ENCODE data around the gene DUSP14. TPM values are rescaled to one million over a fixed set of nuclear protein-coding genes. Genes with fewer than 3 reads are reported as not detected.
"Not testable (repeated sequence)": the region's sequence is repeated elsewhere in the genome, so short reads cannot be mapped to it uniquely, and the experiment has no call there.

The DUSP14 gene
- polyA plus RNA-seq, 4 donors: 1.6 to 4.8 (median 3.2) TPM

GRCh38 chr17:37502009-37502936, 12.6 kb downstream of the DUSP14 start:
- WGBS, 3 donors: 83 to 93% (median 84%) methylated on average over 10 of the region's 10 CpGs

GRCh38 chr17:37503148-37503547, 13.5 kb downstream of the DUSP14 start:
- no peaks in the 10 kb centered on the region for H3K4me1 ChIP-seq (ENCODE audit: control insufficient read depth in 3 of 3, insufficient read depth in 2 of 3, low read depth in 1 of 3, low read length in 2 of 3)
- no peak for FAIRE-seq
- H3K27me3 ChIP-seq (ENCODE audit: control insufficient read depth in 3 of 3, insufficient read depth in 3 of 3, low read length in 3 of 3): no peaks in the 10 kb centered on the region

More at GRCh38 chr17:37502009-37502936, 12.6 kb downstream of the DUSP14 start:
- no peak for DNase-seq
- Histone ChIP-seq H3K4me1 (ENCODE audit: control insufficient read depth in 3 of 3, insufficient read depth in 2 of 3, low read depth in 1 of 3, low read length in 2 of 3) (no peaks in the 10 kb centered on the region), H3K4me3 (ENCODE audit: low read depth in 1 of 3, low read length in 3 of 3) (no peak overlapping the region), H3K27ac (ENCODE audit: low read depth in 1 of 3, low read length in 2 of 3) (no peak overlapping the region), H3K27me3 (ENCODE audit: control insufficient read depth in 3 of 3, insufficient read depth in 3 of 3, low read length in 3 of 3) (no peaks in the 10 kb centered on the region), H3K36me3 (ENCODE audit: control insufficient read depth in 3 of 3, insufficient read depth in 2 of 3, low read depth in 1 of 3, low read length in 3 of 3) (no peaks in the 10 kb centered on the region), H3K9me3 (ENCODE audit: control insufficient read depth in 2 of 2, insufficient read depth in 1 of 2, low read depth in 1 of 2, low read length in 1 of 2) (no peaks in the 10 kb centered on the region)
- no peak for FAIRE-seq

GRCh38 chr17:37505333-37505732, 15.6 kb downstream of the DUSP14 start:
- WGBS, 3 donors: 79 to 91% (median 89%) methylated on average over 3 of the region's 3 CpGs
- FAIRE-seq (no peak), DNase-seq (no peak)
- Histone ChIP-seq H3K9me3 (ENCODE audit: control insufficient read depth in 2 of 2, insufficient read depth in 1 of 2, low read depth in 1 of 2, low read length in 1 of 2) (no peaks in the 10 kb centered on the region), H3K4me3 (ENCODE audit: low read depth in 1 of 3, low read length in 3 of 3) (no peak overlapping the region), H3K27ac (ENCODE audit: low read depth in 1 of 3, low read length in 2 of 3) (no peak overlapping the region), H3K36me3 (ENCODE audit: control insufficient read depth in 3 of 3, insufficient read depth in 2 of 3, low read depth in 1 of 3, low read length in 3 of 3) (peaks cover 0 to 9% (median 0%) of the 10 kb centered on the region in 3 donors), H3K4me1 (ENCODE audit: control insufficient read depth in 3 of 3, insufficient read depth in 2 of 3, low read depth in 1 of 3, low read length in 2 of 3) (no peaks in the 10 kb centered on the region), H3K27me3 (ENCODE audit: control insufficient read depth in 3 of 3, insufficient read depth in 3 of 3, low read length in 3 of 3) (no peaks in the 10 kb centered on the region)

More at GRCh38 chr17:37503148-37503547, 13.5 kb downstream of the DUSP14 start:
- H3K9me3 ChIP-seq (ENCODE audit: control insufficient read depth in 2 of 2, insufficient read depth in 1 of 2, low read depth in 1 of 2, low read length in 1 of 2): no peaks in the 10 kb centered on the region
- H3K4me3 ChIP-seq (ENCODE audit: low read depth in 1 of 3, low read length in 3 of 3): no peak overlapping the region
- H3K27ac ChIP-seq (ENCODE audit: low read depth in 1 of 3, low read length in 2 of 3): no peak overlapping the region
- WGBS, 3 donors: 92 to 94% (median 93%) methylated on average over 6 of the region's 6 CpGs
- peaks cover 0 to 3% (median 0%) of the 10 kb centered on the region in 3 donors for H3K36me3 ChIP-seq (ENCODE audit: control insufficient read depth in 3 of 3, insufficient read depth in 2 of 3, low read depth in 1 of 3, low read length in 3 of 3)
- no peak for DNase-seq

GRCh38 chr17:37506678-37507077, 17.0 kb downstream of the DUSP14 start:
- DNase-seq: peak in 1 of 2 donors; percentile 18
- Histone ChIP-seq H3K9me3 (ENCODE audit: control insufficient read depth in 2 of 2, insufficient read depth in 1 of 2, low read depth in 1 of 2, low read length in 1 of 2) (no peaks in the 10 kb centered on the region), H3K36me3 (ENCODE audit: control insufficient read depth in 3 of 3, insufficient read depth in 2 of 3, low read depth in 1 of 3, low read length in 3 of 3) (peaks cover 0 to 12% (median 0%) of the 10 kb centered on the region in 3 donors), H3K4me1 (ENCODE audit: control insufficient read depth in 3 of 3, insufficient read depth in 2 of 3, low read depth in 1 of 3, low read length in 2 of 3) (no peaks in the 10 kb centered on the region), H3K27me3 (ENCODE audit: control insufficient read depth in 3 of 3, insufficient read depth in 3 of 3, low read length in 3 of 3) (no peaks in the 10 kb centered on the region), H3K27ac (ENCODE audit: low read depth in 1 of 3, low read length in 2 of 3) (no peak overlapping the region), H3K4me3 (ENCODE audit: low read depth in 1 of 3, low read length in 3 of 3) (no peak overlapping the region)
- no peak for FAIRE-seq
- WGBS, 3 donors: 67 to 71% (median 68%) methylated on average over 10 of the region's 10 CpGs

GRCh38 chr17:37507111-37507510, 17.4 kb downstream of the DUSP14 start:
- 89 to 92% (median 90%) methylated on average over 9 of the region's 9 CpGs for WGBS, 3 donors
- FAIRE-seq: no peak

GRCh38 chr17:37510056-37510455, 20.4 kb downstream of the DUSP14 start:
- H3K36me3 ChIP-seq (ENCODE audit: control insufficient read depth in 3 of 3, insufficient read depth in 2 of 3, low read depth in 1 of 3, low read length in 3 of 3): peaks cover 0 to 30% (median 1%) of the 10 kb centered on the region in 3 donors
- H3K9me3 ChIP-seq (ENCODE audit: control insufficient read depth in 2 of 2, insufficient read depth in 1 of 2, low read depth in 1 of 2, low read length in 1 of 2): no peaks in the 10 kb centered on the region
- no peak for FAIRE-seq
- no peaks in the 10 kb centered on the region for H3K4me1 ChIP-seq (ENCODE audit: control insufficient read depth in 3 of 3, insufficient read depth in 2 of 3, low read depth in 1 of 3, low read length in 2 of 3)
- DNase-seq: no peak
- 94 to 95% (median 95%) methylated on average over 17 of the region's 17 CpGs for WGBS, 3 donors
- H3K4me3 ChIP-seq (ENCODE audit: low read depth in 1 of 3, low read length in 3 of 3): no peak overlapping the region
- H3K27ac ChIP-seq (ENCODE audit: low read depth in 1 of 3, low read length in 2 of 3): no peak overlapping the region
- H3K27me3 ChIP-seq (ENCODE audit: control insufficient read depth in 3 of 3, insufficient read depth in 3 of 3, low read length in 3 of 3): no peaks in the 10 kb centered on the region

More at GRCh38 chr17:37507111-37507510, 17.4 kb downstream of the DUSP14 start:
- H3K27me3 ChIP-seq (ENCODE audit: control insufficient read depth in 3 of 3, insufficient read depth in 3 of 3, low read length in 3 of 3): no peaks in the 10 kb centered on the region
- H3K27ac ChIP-seq (ENCODE audit: low read depth in 1 of 3, low read length in 2 of 3): no peak overlapping the region
- peaks cover 0 to 13% (median 0%) of the 10 kb centered on the region in 3 donors for H3K36me3 ChIP-seq (ENCODE audit: control insufficient read depth in 3 of 3, insufficient read depth in 2 of 3, low read depth in 1 of 3, low read length in 3 of 3)
- H3K4me1 ChIP-seq (ENCODE audit: control insufficient read depth in 3 of 3, insufficient read depth in 2 of 3, low read depth in 1 of 3, low read length in 2 of 3): no peaks in the 10 kb centered on the region
- no peak overlapping the region for H3K4me3 ChIP-seq (ENCODE audit: low read depth in 1 of 3, low read length in 3 of 3)
- DNase-seq: no peak
- H3K9me3 ChIP-seq (ENCODE audit: control insufficient read depth in 2 of 2, insufficient read depth in 1 of 2, low read depth in 1 of 2, low read length in 1 of 2): no peaks in the 10 kb centered on the region

- peaks cover 0 to 37% (median 2%) of the 10 kb centered on the region in 3 donors for H3K36me3 ChIP-seq (ENCODE audit: control insufficient read depth in 3 of 3, insufficient read depth in 2 of 3, low read depth in 1 of 3, low read length in 3 of 3)
- FAIRE-seq; H3K4me3 ChIP-seq (ENCODE audit: low read depth in 1 of 3, low read length in 3 of 3); H3K4me1 ChIP-seq (ENCODE audit: control insufficient read depth in 3 of 3, insufficient read depth in 2 of 3, low read depth in 1 of 3, low read length in 2 of 3); DNase-seq; H3K9me3 ChIP-seq (ENCODE audit: control insufficient read depth in 2 of 2, insufficient read depth in 1 of 2, low read depth in 1 of 2, low read length in 1 of 2); H3K27ac ChIP-seq (ENCODE audit: low read depth in 1 of 3, low read length in 2 of 3); H3K27me3 ChIP-seq (ENCODE audit: control insufficient read depth in 3 of 3, insufficient read depth in 3 of 3, low read length in 3 of 3): not testable (repeated sequence)
- 70 to 94% (median 85%) methylated on average over 1 of the region's 1 CpG for WGBS, 3 donors
Observed at GRCh38 chr17:37511642-37512041, 22.0 kb downstream of the DUSP14 start.

GRCh38 chr17:37512442-37513068, 22.9 kb downstream of the DUSP14 start:
- peaks cover 0 to 44% (median 4%) of the 10 kb centered on the region in 3 donors for H3K36me3 ChIP-seq (ENCODE audit: control insufficient read depth in 3 of 3, insufficient read depth in 2 of 3, low read depth in 1 of 3, low read length in 3 of 3)
- FAIRE-seq (no peak), DNase-seq (no peak)
- H3K4me1 ChIP-seq (ENCODE audit: control insufficient read depth in 3 of 3, insufficient read depth in 2 of 3, low read depth in 1 of 3, low read length in 2 of 3): no peaks in the 10 kb centered on the region
- H3K27ac ChIP-seq (ENCODE audit: low read depth in 1 of 3, low read length in 2 of 3): no peak overlapping the region
- H3K9me3 ChIP-seq (ENCODE audit: control insufficient read depth in 2 of 2, insufficient read depth in 1 of 2, low read depth in 1 of 2, low read length in 1 of 2): no peaks in the 10 kb centered on the region
- H3K4me3 ChIP-seq (ENCODE audit: low read depth in 1 of 3, low read length in 3 of 3): no peak overlapping the region
- no peaks in the 10 kb centered on the region for H3K27me3 ChIP-seq (ENCODE audit: control insufficient read depth in 3 of 3, insufficient read depth in 3 of 3, low read length in 3 of 3)
- WGBS, 3 donors: 88 to 93% (median 90%) methylated on average over 24 of the region's 24 CpGs
